A549 (cell line): ENCODE results near the gene AGAP3. TPM values are rescaled to one million over a fixed set of nuclear protein-coding genes. Genes with fewer than 3 reads are reported as not detected.

Source experiments
- ATAC-seq, 2 experiments: fragments of 200-7000 bp in 1 of 2; fragments of >200 bp in 1 of 2; cut with Nextera tagmentation in 1 of 2; cut with Tn5 transposase in 1 of 2; 3 replicates each; pipeline versions ENCODE4 v1.8.0 to v1.9.1; 2018 to 2020; ENCODE audit warnings: mild to moderate bottlenecking in 1 of 2, moderate library complexity in 1 of 2
- CTCF ChIA-PET: fragments of 300-600 bp; sonication (Branson Sonifier 250); formaldehyde crosslinking; extraction: SDS; loops from one replicate; lab custom pipeline; 2021; ENCODE audit warnings: antibody characterized with exemption, inconsistent platforms; lab: Yijun Ruan, JAX
- POLR2A ChIA-PET: fragments of 350-600 bp; formaldehyde crosslinking; extraction: SDS; loops from one replicate; lab custom pipeline; 2021; ENCODE audit warnings: antibody characterized with exemption, inconsistent platforms; lab: Yijun Ruan, JAX
- DNase-seq, 2 experiments: peaks; one replicate each; pipeline versions ENCODE4 v3.0.0 to v3.0.0-alpha.2; 2011 to 2016; ENCODE audit warnings: low read depth in 1 of 2, low spot score in 1 of 2
- FAIRE-seq: peaks from 2 replicates; lab custom pipeline; 2011; peaks lifted over from hg19 to GRCh38; lab: Jason Lieb, UNC
- H3K27ac ChIP-seq, 2 experiments: fragments of >200 bp; sonication (Bioruptor Twin); formaldehyde crosslinking; 3 replicates each; pipeline ENCODE4 v1.5.1; 2016 to 2017
- H3K4me1 ChIP-seq: fragments of >200 bp; sonication (Bioruptor Twin); formaldehyde crosslinking; 3 replicates; pipeline ENCODE4 v1.6.1; 2016
- H3K4me2 ChIP-seq: fragments of >200 bp; sonication (Bioruptor Twin); formaldehyde crosslinking; 3 replicates; pipeline ENCODE4 v1.6.1; 2016
- H3K4me3 ChIP-seq: fragments of >200 bp; sonication (Bioruptor Twin); formaldehyde crosslinking; 3 replicates; pipeline ENCODE4 v1.5.1; 2016
- H3K9me3 ChIP-seq: fragments of >200 bp; sonication (Bioruptor Twin); formaldehyde crosslinking; 3 replicates; pipeline ENCODE4 v1.6.1; 2016
- ATOH8 ChIP-seq: fragments of 250-450 bp; sonication (Bioruptor Pico); IDR thresholded peaks from 2 replicates; pipeline ENCODE4 v1.5.0; 2020; ENCODE audit warnings: low read depth, mild to moderate bottlenecking, moderate library complexity
- BCL3 ChIP-seq: fragments of >200 bp; sonication (Bioruptor Twin); formaldehyde crosslinking; IDR thresholded peaks from 3 replicates; pipeline ENCODE4 v1.6.1; 2016
- BHLHE40 ChIP-seq: IDR thresholded peaks from 2 replicates; pipeline ENCODE4 v1.6.1; 2012; ENCODE audit warnings: low read depth, low read length, inconsistent platforms
- CBX8 ChIP-seq: fragments of 200-600 bp; sonication (generic); IDR thresholded peaks from 2 replicates; pipeline ENCODE4 v1.6.1; 2016
- CEBPB ChIP-seq, 2 experiments: fragments of >200 bp in 1 of 2; sonication (Bioruptor Twin) in 1 of 2; formaldehyde crosslinking in 1 of 2; IDR thresholded peaks; 2 replicates each; pipeline ENCODE4 v1.6.1; 2012 to 2016
- CHD4 ChIP-seq: fragments of 200-600 bp; sonication (generic); IDR thresholded peaks from 2 replicates; pipeline ENCODE4 v1.6.1; 2016; ENCODE audit warnings: antibody characterized with exemption, mild to moderate bottlenecking, borderline replicate concordance
- E2F6 ChIP-seq: IDR thresholded peaks from 2 replicates; pipeline ENCODE4 v1.6.1; 2012; ENCODE audit warnings: low read depth, borderline replicate concordance
- EHMT2 ChIP-seq: fragments of 200-600 bp; sonication (generic); IDR thresholded peaks from 2 replicates; pipeline ENCODE4 v1.6.1; 2016; ENCODE audit warnings: antibody characterized with exemption, low read depth, mild to moderate bottlenecking, moderate library complexity
- EP300 ChIP-seq, 2 experiments: fragments of >200 bp; sonication (Bioruptor Twin); formaldehyde crosslinking; IDR thresholded peaks; 2 replicates in 1 of 2; 3 replicates in 1 of 2; pipeline ENCODE4 v1.6.1; 2016 to 2017
- FOSB ChIP-seq: fragments of 250-450 bp; sonication (Bioruptor Pico); IDR thresholded peaks from 2 replicates; pipeline ENCODE4 v1.5.0; 2020; ENCODE audit warnings: mild to moderate bottlenecking, moderate library complexity
- GATA3 ChIP-seq: IDR thresholded peaks from 2 replicates; pipeline ENCODE4 v1.6.1; 2012; ENCODE audit warnings: borderline replicate concordance
- HDAC2 ChIP-seq: fragments of 200-600 bp; sonication (generic); IDR thresholded peaks from 2 replicates; pipeline ENCODE4 v1.6.1; 2016
- HEYL ChIP-seq: fragments of 250-450 bp; sonication (Bioruptor Pico); IDR thresholded peaks from 2 replicates; pipeline ENCODE4 v1.8.0; 2021; ENCODE audit warnings: mild to moderate bottlenecking, moderate library complexity
- HOXA7 ChIP-seq: fragments of 250-450 bp; sonication (Bioruptor Pico); IDR thresholded peaks from 2 replicates; pipeline ENCODE4 v1.5.0; 2020; ENCODE audit warnings: mild to moderate bottlenecking, moderate library complexity
- KDM5A ChIP-seq: fragments of 200-600 bp; sonication (generic); IDR thresholded peaks from 2 replicates; pipeline ENCODE4 v1.6.1; 2016; ENCODE audit warnings: antibody characterized with exemption, mild to moderate bottlenecking
- MAFK ChIP-seq: fragments of 450-650 bp; IDR thresholded peaks from 2 replicates; pipeline ENCODE4 v1.6.1; 2014; ENCODE audit not compliant: partially characterized antibody
- MAX ChIP-seq: IDR thresholded peaks from 2 replicates; pipeline ENCODE4 v1.6.1; 2012
- MAZ ChIP-seq: fragments of 150-350 bp; IDR thresholded peaks from 2 replicates; pipeline ENCODE4 v1.6.1; 2014; ENCODE audit warnings: antibody characterized with exemption, low read depth, low read length, borderline replicate concordance
- MYC ChIP-seq: IDR thresholded peaks from 2 replicates; pipeline ENCODE4 v1.6.1; 2012; ENCODE audit warnings: mild to moderate bottlenecking, inconsistent platforms, low read length, improper control_type of control experiment, borderline replicate concordance
- NFE2L2 ChIP-seq: fragments of 150-350 bp; conservative IDR thresholded peaks from 2 replicates; pipeline ENCODE4 v1.6.1; 2014; ENCODE audit warnings: low read length
- NPAS2 ChIP-seq: fragments of 250-450 bp; sonication (Bioruptor Pico); IDR thresholded peaks from 2 replicates; pipeline ENCODE4 v1.8.0; 2022; ENCODE audit warnings: mild to moderate bottlenecking, moderate library complexity, borderline replicate concordance
- PBX3 ChIP-seq: IDR thresholded peaks from 2 replicates; pipeline ENCODE4 v1.6.1; 2012
- POLR2AphosphoS2 ChIP-seq: conservative IDR thresholded peaks from 2 replicates; pipeline ENCODE4 v1.6.1; 2012; ENCODE audit warnings: low read length, improper control_type of control experiment, inconsistent platforms
- RARB ChIP-seq: fragments of 250-450 bp; sonication (Bioruptor Pico); IDR thresholded peaks from 2 replicates; pipeline ENCODE4 v1.8.0; 2021; ENCODE audit warnings: mild to moderate bottlenecking, moderate library complexity
- RCOR1 ChIP-seq: fragments of 150-350 bp; IDR thresholded peaks from 2 replicates; pipeline ENCODE4 v1.6.1; 2014; ENCODE audit warnings: antibody characterized with exemption, low read length, low read depth
- RFX5 ChIP-seq: fragments of 450-650 bp; IDR thresholded peaks from 2 replicates; pipeline ENCODE4 v1.7.1; 2014; ENCODE audit warnings: antibody characterized with exemption, mild to moderate bottlenecking, moderate library complexity
- RNF2 ChIP-seq: fragments of 200-600 bp; sonication (generic); IDR thresholded peaks from 2 replicates; pipeline ENCODE4 v1.6.1; 2016; ENCODE audit warnings: low read depth, mild to moderate bottlenecking, antibody characterized with exemption, moderate library complexity, borderline replicate concordance
- SMC3 ChIP-seq: fragments of >200 bp; sonication (Bioruptor Twin); formaldehyde crosslinking; IDR thresholded peaks from 3 replicates; pipeline ENCODE4 v1.6.1; 2018; ENCODE audit warnings: inconsistent platforms
- TFCP2L1 ChIP-seq: fragments of 250-450 bp; sonication (Bioruptor Pico); IDR thresholded peaks from 2 replicates; pipeline ENCODE4 v1.5.0; 2021; ENCODE audit warnings: mild to moderate bottlenecking
- TP53 ChIP-seq: fragments of 250-450 bp; sonication (Bioruptor Pico); IDR thresholded peaks from 2 replicates; pipeline ENCODE4 v1.5.0; 2021; ENCODE audit warnings: mild to moderate bottlenecking, moderate library complexity
- ZC3H11A ChIP-seq: fragments of 450-650 bp; IDR thresholded peaks from 2 replicates; pipeline ENCODE4 v1.6.1; 2014; ENCODE audit warnings: antibody characterized with exemption, mild to moderate bottlenecking
- ZNF302 ChIP-seq: fragments of 250-450 bp; sonication (Bioruptor Pico); IDR thresholded peaks from 2 replicates; pipeline ENCODE4 v1.9.0; 2021; ENCODE audit warnings: inconsistent platforms, mild to moderate bottlenecking, moderate library complexity
- WGBS: methylation state at CpG from one replicate; pipeline ENCODE4 v1.1.6; 2017; ENCODE audit errors: missing lambda C conversion rate; 5-methylcytosine and 5-hydroxymethylcytosine counted together
- polyA plus RNA-seq, 4 experiments: library from polyadenylated mRNA; depleted of rRNA in 3 of 4; stranded (reverse); fragments of >200 nt; fragmentation: RNase III in 1 of 4; extraction: RNeasy Plus Mini Kit Qiagen cat#74134 plus additional on column Dnase treatment in 1 of 4; gene quantifications; 2 replicates in 3 of 4; 3 replicates in 1 of 4; pipeline ENCODE4 v1.2.3, GENCODE V29; 2011 to 2017

Gene AGAP3
- polyA plus RNA-seq, 2 of the 4 experiments (the other 2 are of a cell fraction), result 33.8 to 45.9 TPM

- no peak for FAIRE-seq
- no peak overlapping the region for H3K4me3 ChIP-seq
- ATAC-seq, result no peak
- ChIA-PET CTCF (interaction anchor here (1.0 to 14.7 kb wide), 6 partner anchors 18 to 142 kb away, joined by 3 to 412 read pairs (median 6); partner anchors contain the start of genes AGAP3, FASTK and TMUB1), POLR2A (no interaction called here)
- H3K4me2 ChIP-seq, result no peak overlapping the region
- no peaks in the 10 kb centered on the region for H3K9me3 ChIP-seq
- H3K4me1 ChIP-seq, result peaks cover 4% of the 10 kb centered on the region; the same call in 2 of the 3 replicates
- no peak for TF ChIP-seq TP53 (CRISPR knock-in tag)
- TF ChIP-seq RCOR1, result no peak
- no peak for TF ChIP-seq ZNF302 (CRISPR knock-in tag)
- TF ChIP-seq MAX, result no peak
- TF ChIP-seq KDM5A, result no peak
- no peak for TF ChIP-seq TFCP2L1
- no peak for TF ChIP-seq CBX8
- no peak for TF ChIP-seq MYC
- no peak for TF ChIP-seq RARB (CRISPR knock-in tag)
- no peak for TF ChIP-seq POLR2AphosphoS2
- TF ChIP-seq PBX3, result no peak
- no peak for TF ChIP-seq E2F6
- no peak for TF ChIP-seq RFX5
- TF ChIP-seq RNF2, result no peak
- no peak for TF ChIP-seq NFE2L2
- no peak for TF ChIP-seq HOXA7 (CRISPR knock-in tag)
- no peak for TF ChIP-seq GATA3
- TF ChIP-seq MAFK, result no peak
- 92% methylated on average over 23 of the region's 23 CpGs for WGBS
- DNase-seq, result no peak
- H3K27ac ChIP-seq, result no peak overlapping the region
Measured at GRCh38 chr7:151104411-151105235, 18.3 kb downstream of the AGAP3 start.

GRCh38 chr7:151107882-151108281, 21.6 kb downstream of the AGAP3 start:
- no peak for FAIRE-seq
- WGBS, result 91% methylated on average over 10 of the region's 10 CpGs
- H3K27ac ChIP-seq, result no peak overlapping the region
- no peak overlapping the region for H3K4me3 ChIP-seq
- no peak overlapping the region for H3K4me2 ChIP-seq
- H3K4me1 ChIP-seq, result peaks cover 15% of the 10 kb centered on the region
- ATAC-seq, result no peak
- DNase-seq, result no peak
- H3K9me3 ChIP-seq, result no peaks in the 10 kb centered on the region
- POLR2A ChIA-PET, result no interaction called here
- CTCF ChIA-PET, result interaction anchor here (0.8 to 14.7 kb wide), 14 partner anchors 8 to 146 kb away, joined by 3 to 412 read pairs (median 5); partner anchors contain the start of genes ABCB8, AGAP3, FASTK and TMUB1
- TF ChIP-seq RARB (CRISPR knock-in tag) (no peak), CEBPB (IDR thresholded peaks at IDR 0.05) (no peak), ZNF302 (CRISPR knock-in tag) (no peak), BHLHE40 (no peak), NPAS2 (CRISPR knock-in tag) (no peak), ATOH8 (CRISPR knock-in tag) (no peak), EP300 (IDR thresholded peaks at IDR 0.05) (no peak), GATA3 (no peak), MAZ (no peak), RNF2 (no peak), HDAC2 (no peak), RFX5 (no peak), FOSB (no peak), SMC3 (no peak), EHMT2 (no peak), HEYL (CRISPR knock-in tag) (no peak), ZC3H11A (no peak), CHD4 (no peak), TP53 (CRISPR knock-in tag) (no peak), BCL3 (no peak)
